ENCODE results near the gene RPLP2. TPM values are rescaled to one million over a fixed set of nuclear protein-coding genes. Genes with fewer than 3 reads are reported as not detected.

RPLP2 gene
- total RNA-seq, 1 donor = 99.4 TPM

DNA sequence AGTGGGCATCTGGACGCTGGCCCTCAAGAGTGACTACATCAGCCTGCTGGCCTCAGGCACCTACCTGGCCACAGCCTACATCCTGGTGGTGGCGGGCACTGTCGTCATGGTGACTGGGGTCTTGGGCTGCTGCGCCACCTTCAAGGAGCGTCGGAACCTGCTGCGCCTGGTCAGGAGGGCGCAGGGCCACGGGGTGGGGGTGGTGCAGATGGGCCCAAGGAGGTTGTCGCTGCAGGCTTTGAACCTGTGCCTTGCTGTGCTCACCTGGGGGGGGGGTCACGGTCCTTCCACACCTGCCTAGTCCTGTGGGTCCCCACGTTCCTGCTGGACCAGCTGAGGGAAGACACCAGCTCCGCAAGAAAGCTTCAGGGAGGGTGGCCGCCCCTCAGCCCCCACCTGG, 26.5 kb downstream of the RPLP2 start:
- no peak for DNase-seq (ENCODE audit: low read depth)

GRCh38 chr11:836700-837099, 26.9 kb downstream of the RPLP2 start:
- H3K4me3 ChIP-seq (ENCODE audit: low read depth, low read length) = no peak overlapping the region
- TF ChIP-seq CTCF (IDR thresholded peaks at IDR 0.05; ENCODE audit: insufficient read depth, low read length) = no peak
- DNase-seq (ENCODE audit: low read depth) = no peak

More for the DNA sequence above, 26.5 kb downstream of the RPLP2 start:
- H3K4me3 ChIP-seq (ENCODE audit: low read depth, low read length) = no peak overlapping the region
- no peak for TF ChIP-seq CTCF (IDR thresholded peaks at IDR 0.05; ENCODE audit: insufficient read depth, low read length)

DNA sequence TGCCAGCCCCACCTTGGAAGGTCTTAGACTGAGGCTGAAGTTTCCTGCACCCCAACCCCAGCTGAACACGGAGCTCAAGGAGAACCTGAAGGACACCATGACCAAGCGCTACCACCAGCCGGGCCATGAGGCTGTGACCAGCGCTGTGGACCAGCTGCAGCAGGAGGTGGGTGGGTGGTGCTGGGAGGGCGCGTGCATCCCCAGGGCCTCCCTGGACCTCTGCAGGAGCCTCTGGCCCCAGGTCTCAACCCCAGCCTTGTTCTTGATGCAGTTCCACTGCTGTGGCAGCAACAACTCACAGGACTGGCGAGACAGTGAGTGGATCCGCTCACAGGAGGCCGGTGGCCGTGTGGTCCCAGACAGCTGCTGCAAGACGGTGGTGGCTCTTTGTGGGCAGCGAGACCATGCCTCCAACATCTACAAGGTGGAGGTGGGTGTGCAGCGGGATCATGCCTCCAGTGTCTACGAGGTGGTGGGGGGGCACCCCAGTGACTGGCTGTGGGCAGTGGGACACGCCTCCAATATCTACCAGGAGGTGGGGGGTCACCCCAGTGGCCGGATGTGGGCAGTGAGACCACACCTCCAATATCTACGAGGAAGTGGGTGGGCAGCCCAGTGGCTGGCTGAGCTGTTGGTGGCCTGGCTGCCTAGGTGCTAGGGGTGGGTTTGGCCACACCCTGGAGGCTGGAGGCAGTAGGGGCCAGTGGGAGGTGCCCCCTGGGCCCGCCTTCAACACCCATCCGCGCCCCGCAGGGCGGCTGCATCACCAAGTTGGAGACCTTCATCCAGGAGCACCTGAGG, 27.6 kb downstream of the RPLP2 start:
- TF ChIP-seq CTCF (IDR thresholded peaks at IDR 0.05; ENCODE audit: insufficient read depth, low read length) = no peak
- no peak overlapping the region for H3K4me3 ChIP-seq (ENCODE audit: low read depth, low read length)
- DNase-seq (ENCODE audit: low read depth) = no peak

GRCh38 chr11:837990-838307, 28.2 kb downstream of the RPLP2 start:
- TF ChIP-seq CTCF (IDR thresholded peaks at IDR 0.05; ENCODE audit: insufficient read depth, low read length) = no peak
- H3K4me3 ChIP-seq (ENCODE audit: low read depth, low read length) = no peak overlapping the region
- no peak for DNase-seq (ENCODE audit: low read depth)

DNA sequence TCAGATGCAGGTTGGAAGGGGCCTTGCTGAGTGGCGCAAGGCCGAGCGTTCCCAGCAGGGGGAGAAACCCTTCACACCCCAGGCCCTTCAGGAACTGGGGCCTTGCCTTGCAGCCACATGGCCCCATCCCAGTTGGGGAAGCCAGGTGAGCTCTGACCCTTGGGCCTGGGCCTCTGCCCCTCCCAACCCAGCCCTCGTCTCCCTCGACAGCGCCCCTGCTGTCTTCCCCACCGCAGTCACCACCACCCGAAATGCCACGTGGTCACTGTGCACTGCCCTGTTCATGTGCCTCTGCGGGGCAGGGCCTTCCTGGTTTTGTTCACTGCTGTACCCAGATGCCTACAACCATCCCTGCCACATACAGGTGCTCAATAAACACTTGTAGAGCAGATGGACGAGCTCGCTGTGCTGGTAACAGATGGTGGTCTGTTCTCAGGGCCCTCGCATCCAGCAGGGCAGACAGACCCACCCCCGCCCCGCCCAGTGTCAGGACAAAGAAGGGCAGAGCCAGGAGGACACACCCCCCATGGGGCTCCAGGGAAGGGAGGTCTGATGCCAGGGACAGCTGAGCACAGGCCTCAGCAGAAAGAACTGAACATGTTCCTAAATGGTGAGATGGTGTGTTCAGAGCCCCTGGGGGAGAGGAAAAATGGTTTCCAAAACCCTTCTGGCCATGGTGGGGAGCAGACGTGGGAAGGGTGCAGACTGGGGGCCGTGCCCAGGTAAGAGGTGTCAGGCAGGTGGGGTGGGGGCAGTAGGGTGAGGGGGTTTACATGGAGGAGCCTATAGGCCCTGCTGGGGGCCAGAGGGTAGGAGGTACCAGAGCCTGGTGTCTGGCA, 28.9 kb downstream of the RPLP2 start:
- peak; percentile 39 for DNase-seq (ENCODE audit: low read depth)
- H3K4me3 ChIP-seq (ENCODE audit: low read depth, low read length) = no peak overlapping the region

DNA sequence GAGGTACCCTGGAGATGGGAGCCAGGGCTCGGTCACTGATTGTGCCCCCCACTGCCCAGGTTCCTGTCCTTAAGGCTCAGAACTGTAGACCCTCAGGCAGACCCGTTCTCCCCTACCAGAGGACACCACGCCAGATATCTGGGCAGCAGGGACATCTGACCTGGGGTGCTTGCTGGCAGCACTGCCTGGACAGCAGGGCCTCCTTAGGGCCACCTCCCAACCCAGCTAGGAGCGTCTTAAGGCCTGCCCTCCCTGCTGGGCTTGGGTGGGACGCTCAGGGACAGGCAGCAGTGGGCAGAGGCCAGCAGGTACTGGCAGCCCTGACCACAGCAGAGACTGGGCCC, 29.5 kb downstream of the RPLP2 start:
- DNase-seq (ENCODE audit: low read depth) = no peak
- no peak for TF ChIP-seq CTCF (IDR thresholded peaks at IDR 0.05; ENCODE audit: insufficient read depth, low read length)
- no peak overlapping the region for H3K4me3 ChIP-seq (ENCODE audit: low read depth, low read length)

More for the DNA sequence above, 28.9 kb downstream of the RPLP2 start:
- peak; percentile 31 for TF ChIP-seq CTCF (IDR thresholded peaks at IDR 0.05; ENCODE audit: insufficient read depth, low read length)

All from fibroblast of the aortic adventitia (primary cell).